RPMI7951 (cell line): ENCODE results near the gene L3MBTL1. TPM values are rescaled to one million over a fixed set of nuclear protein-coding genes. Genes with fewer than 3 reads are reported as not detected.
"Not testable (repeated sequence)": the region's sequence is repeated elsewhere in the genome, so short reads cannot be mapped to it uniquely, and the experiment has no call there.

Experiments
- DNase-seq: peaks from one replicate; pipeline ENCODE4 v3.0.0-alpha.2; 2012; ENCODE audit warnings: low read depth
- total RNA-seq: library from RNA; depleted of rRNA; stranded (reverse); fragments of >200 nt; shearing (Covaris generic); gene quantifications from 2 replicates; pipeline ENCODE4 v1.2.3, GENCODE V29; 2014; rRNA removed

L3MBTL1 gene
- total RNA-seq, result 1.3 and 2.9 TPM in 2 replicates

DNA sequence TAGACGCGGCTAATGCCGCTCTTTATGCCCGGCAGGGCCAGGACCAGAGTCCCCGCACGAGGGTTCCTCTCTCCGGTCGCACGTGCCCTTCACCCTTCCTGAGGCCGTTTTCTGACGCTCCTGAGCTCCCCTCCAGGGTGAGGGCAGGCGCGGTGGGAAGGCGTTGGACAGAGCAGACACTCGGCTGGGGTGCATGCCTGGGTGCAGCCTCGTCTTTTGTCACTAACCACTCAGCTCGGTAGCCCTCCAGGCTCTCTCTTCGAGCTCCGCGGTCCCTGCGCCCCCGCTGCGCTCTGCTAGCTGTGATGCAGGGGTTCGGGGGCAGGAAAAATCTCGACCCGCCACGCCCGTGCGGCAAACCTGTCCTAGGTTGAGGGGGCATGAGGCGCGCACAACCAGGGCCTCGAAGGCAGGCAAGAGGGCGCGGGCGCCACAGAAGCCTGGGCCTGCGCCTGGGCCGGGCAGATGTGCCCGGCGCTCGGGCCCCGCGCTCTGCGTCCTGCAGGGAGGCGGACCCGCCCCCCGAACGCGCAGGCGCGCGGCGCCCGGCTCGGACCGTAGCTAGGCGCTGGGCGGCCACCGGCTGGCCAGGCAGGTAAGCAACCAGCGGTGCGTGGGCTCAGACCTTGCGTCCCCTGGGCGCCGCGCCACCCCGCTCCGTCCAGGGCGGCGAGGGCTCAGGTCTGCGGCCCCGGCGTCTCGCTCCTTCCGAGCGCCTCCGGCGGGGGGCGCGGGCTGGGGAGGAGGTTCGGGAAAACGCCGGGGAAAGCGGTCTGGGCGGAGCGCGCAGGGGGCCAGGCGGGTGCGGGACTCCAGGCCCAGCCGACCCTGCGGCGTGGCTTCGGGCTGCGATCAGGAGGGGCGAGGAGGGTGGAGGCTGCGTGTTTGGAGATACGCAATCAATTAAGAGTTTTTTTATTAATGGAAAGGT, at the start of gene L3MBTL1:
L3MBTL1 (plus strand) TSS at position 548 of the 931 bp plus-strand sequence. CDS start 5,807 bp downstream, outside the sequence.
- peak; percentile 21 for DNase-seq

DNA sequence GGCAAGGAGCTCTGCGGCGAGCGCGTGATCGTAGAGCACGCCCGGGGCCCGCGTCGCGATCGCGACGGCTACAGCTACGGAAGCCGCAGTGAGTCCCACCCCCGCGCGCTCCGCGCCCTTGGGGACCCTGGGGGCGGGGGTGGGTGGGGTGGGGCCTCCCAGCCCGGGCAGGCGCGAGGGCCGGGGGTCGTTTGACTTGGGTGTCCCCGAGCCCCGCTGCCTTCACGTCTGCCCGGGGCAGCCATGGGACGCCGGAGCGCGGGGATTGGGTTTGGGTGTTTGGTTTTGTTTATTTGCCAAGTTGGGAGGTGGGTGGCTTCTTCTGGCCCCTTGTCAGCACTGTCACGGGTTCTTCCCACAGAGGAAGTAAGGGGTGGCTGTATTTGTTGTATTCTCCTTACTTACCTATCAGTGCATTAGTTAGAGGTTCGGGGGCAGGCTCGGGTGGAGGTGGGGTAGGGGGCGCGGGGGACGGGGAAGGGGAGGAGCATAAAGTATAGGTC, 49.0 kb upstream of the L3MBTL1 start:
- no peak for DNase-seq

GRCh38 chr20:43459022-43459942, 48.2 kb upstream of the L3MBTL1 start:
- peak; percentile 26 for DNase-seq

DNA sequence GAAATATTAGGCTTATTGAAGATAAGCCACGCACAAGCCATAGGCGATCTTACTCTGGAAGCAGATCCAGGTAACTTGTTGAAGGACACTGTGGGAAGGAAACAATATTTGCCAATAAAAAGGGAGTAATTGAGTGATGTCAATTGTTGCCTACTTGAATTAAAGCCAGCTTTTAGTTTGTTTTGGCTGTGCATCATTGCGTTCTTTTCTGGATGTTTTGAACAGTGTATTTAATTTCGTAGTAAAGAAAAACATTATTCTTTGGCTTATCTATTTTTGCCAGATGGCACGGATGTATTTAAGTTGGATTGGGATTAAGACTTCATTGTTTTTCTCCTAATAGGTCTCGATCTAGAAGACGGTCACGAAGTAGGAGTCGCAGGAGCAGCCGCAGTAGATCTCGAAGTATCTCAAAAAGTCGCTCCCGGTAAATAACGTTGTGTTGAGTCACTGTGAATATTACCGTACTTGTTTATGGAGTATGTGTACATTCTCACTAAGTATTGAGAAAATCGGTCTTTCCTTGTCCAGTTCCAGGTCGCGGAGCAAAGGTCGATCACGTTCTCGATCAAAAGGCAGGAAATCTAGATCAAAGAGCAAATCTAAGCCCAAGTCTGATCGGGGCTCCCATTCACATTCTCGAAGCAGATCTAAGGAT, 47.2 kb upstream of the L3MBTL1 start:
- DNase-seq, result no peak

DNA sequence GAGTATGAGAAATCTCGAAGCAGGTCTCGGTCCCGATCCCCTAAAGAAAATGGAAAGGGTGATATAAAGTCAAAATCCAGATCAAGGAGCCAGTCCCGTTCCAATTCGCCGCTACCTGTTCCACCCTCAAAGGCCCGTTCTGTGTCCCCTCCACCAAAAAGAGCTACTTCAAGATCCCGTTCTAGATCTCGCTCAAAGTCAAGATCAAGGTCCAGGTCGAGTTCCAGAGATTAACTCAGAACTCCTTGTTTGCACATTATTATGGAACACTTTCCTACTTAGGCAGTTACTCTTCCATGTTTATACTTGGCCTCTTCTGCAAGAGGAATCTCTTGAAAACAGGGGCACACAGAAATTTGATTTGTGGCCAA, 46.7 kb upstream of the L3MBTL1 start:
- no peak for DNase-seq

DNA sequence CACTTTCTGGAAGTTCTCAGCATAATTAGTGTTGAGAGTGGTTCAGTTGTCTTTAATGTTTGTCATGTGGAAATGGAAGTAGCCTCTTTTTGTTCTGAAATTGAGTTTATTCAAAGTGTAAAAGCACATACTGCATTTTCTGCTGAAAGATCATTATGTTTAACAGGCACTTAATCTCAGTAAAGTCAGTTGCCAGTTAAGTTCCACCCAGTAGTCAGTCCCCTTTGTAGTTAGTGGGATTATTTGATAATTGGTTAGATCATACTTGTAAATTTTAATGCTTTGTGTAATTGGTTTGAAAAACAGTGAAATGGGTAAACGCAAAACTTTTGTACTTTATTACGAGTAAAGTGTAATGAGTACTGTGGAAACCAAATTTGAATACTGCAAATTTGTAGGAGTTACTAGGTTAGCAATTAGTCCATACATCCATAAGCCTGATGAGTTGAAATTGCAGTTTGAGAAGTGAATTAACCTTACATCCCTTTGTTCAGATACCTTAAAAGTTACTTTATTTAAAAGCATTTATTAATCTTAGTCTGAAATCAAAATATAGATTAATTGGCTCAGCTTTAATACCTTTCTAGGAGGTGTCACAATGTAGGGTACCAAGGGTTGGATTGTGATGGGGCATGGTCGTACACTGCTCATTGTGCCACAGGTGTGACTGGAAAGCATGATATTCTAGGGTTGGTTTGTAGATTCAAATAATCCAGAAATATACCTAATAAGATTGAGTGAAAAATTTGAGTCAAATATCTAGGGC, 45.4 kb upstream of the L3MBTL1 start:
- no peak for DNase-seq

- DNase-seq, result no peak
These were observed 44.6 kb upstream of the L3MBTL1 start for GRCh38 chr20:43462660-43463526.

- DNase-seq, result no peak
These were observed 43.8 kb upstream of the L3MBTL1 start for GRCh38 chr20:43463527-43464218.

GRCh38 chr20:43464219-43464790, 43.2 kb upstream of the L3MBTL1 start:
- no peak for DNase-seq

DNA sequence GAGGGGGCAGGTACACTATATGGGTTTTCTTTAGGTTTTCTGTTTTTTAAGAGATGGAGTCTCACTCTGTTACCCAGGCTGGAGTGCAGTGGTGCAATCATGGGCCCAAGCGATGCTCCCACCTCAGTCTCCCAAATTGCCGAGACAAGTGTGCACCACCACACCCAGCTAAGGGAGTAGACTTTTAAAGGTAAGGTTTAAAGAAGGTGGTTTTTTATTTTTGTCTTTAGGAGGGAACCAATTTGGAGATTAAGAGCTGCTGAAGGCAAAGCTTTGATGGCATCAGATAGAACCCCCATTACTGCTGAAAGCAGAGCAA, 41.9 kb upstream of the L3MBTL1 start:
- no peak for DNase-seq

DNA sequence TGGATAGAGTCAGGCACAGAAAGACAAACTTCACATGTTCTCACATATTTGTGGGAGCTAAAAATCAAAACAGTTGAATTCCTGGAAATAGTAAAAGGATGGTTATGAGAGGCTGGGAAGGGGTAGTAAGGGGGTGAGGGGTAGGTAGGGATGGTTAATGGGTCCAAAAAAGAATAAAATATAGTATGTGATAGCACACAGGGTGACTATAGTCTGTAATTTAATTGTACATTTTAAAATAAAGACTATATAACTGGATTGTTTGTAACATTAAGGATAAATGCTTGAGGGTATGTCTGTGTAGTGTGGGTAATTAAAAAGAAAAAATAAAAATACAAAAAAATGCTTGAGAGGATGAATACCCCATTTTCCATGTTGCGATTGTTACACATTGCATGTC, 39.9 kb upstream of the L3MBTL1 start:
- no peak for DNase-seq

GRCh38 chr20:43472671-43473380, 34.7 kb upstream of the L3MBTL1 start:
- no peak for DNase-seq

DNA sequence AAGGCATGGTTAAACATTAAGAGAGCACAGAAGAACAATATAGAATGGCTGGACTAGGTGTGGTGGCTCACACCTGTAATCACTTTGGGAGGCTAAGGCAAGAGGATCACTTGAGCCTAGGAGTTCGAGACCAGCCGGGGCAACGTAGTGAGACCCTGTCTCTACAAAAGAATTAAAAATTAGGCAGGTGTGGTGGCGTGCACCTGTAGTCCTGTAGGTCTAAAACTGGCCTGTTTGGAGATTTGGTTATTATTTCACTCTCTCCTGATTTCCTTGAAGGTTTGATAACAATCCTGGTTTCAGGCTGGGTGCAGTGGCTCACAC, 34.2 kb upstream of the L3MBTL1 start:
- DNase-seq, result no peak

- DNase-seq, result no peak
These were observed 30.3 kb upstream of the L3MBTL1 start for GRCh38 chr20:43477193-43477592.

GRCh38 chr20:43477619-43478018, 29.9 kb upstream of the L3MBTL1 start:
- no peak for DNase-seq

GRCh38 chr20:43490038-43490437, 17.5 kb upstream of the L3MBTL1 start:
- no peak for DNase-seq

- peak; percentile 89 for DNase-seq
These were observed 15.4 kb upstream of the L3MBTL1 start for GRCh38 chr20:43492101-43492500.

GRCh38 chr20:43495388-43495787, 12.1 kb upstream of the L3MBTL1 start:
- no peak for DNase-seq

- DNase-seq, result not testable (repeated sequence)
These were observed 5.5 kb upstream of the L3MBTL1 start for GRCh38 chr20:43502021-43502420.
